NCI-H1930 (cell line): ENCODE measurements around the gene SHANK1.
"Not testable (repeated sequence)": the region's sequence is repeated elsewhere in the genome, so short reads cannot be mapped to it uniquely, and the experiment has no call there.

Experiments used
- DNase-seq, 2 experiments: peaks; one replicate each; lab custom pipeline; 2025; lab: John Stamatoyannopoulos, UW

The SHANK1 gene

GRCh38 chr19:50633973-50634372 is 85.6 kb downstream of the SHANK1 start:
- DNase-seq: no peak

DNA sequence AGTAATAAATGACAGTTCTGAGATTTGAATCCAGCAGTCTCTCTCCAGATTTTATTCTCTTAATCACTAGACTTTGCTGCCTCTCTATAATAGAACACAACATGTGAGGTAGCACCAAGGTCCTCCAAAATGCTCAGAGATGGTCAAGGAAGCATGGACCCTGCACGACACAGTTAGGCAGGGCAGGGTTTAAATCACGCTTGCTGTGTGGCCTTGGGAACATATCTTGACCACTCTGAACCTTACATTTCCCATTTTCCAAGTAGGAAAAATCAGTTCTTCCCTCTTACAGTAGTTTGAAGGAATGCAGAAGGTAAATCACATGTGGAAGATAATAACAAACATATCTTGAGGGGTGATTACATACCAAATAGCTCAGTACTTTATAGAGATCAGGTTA is 86.2 kb downstream of the SHANK1 start:
- no peak for DNase-seq

DNA sequence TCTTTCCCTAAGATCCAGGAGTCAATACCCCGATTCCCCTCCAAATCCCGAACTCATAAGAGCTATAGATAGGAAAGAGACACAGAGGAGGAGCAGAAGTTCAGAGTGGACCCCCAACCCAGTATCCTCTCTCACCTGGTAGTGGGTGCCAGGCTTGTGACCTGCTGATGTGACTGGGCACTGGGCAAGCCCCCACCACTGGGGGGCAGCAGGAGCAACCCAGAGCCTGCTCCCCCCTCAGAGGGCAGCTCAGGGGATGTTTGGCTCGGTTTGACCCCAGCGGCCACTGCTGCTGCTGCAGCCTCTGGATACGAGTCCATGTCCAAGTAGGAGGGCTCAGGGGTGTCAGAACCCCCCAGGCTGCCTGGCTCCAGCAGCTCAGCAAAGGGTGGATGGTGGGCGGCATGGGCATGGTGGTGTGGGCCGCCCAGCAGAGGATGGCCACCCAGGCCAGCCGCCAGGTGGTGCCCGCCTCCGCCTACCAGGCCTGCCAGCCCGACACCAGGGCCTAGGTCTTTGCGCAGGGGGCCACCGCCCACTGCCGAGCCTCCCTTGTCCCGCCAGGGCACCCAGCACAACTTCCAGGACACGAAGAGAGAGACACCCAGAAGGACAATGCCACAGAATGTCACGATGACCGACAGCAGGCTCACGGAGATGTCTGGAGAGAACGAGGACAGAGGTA is 87.3 kb downstream of the SHANK1 start:
- no peak for DNase-seq

- DNase-seq: no peak
Observed at GRCh38 chr19:50629801-50630200, 89.8 kb downstream of the SHANK1 start.

GRCh38 chr19:50629194-50629593 is 90.4 kb downstream of the SHANK1 start:
- DNase-seq: no peak

DNA sequence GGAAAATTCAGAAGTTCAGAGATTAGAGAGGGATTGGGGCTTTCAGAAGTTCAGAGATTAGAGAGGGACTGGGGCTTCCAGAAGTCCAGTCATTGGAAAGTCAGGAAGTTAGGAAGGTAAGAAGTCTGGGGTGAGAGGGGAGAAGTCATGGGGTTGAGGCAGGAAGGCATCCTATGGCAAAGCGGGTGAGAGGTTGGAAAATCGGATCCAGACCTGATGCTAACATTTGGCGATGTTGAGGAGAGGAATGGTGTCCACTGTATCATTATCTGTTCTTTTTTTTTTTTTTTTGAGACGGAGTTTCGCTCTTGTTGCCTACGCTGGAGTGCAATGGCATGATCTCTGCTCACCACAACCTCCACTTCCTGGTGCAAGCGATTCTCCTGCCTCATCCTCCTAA is 91.1 kb downstream of the SHANK1 start:
- DNase-seq: no peak

GRCh38 chr19:50628146-50628545 is 91.5 kb downstream of the SHANK1 start:
- DNase-seq: no peak

- no peak for DNase-seq
Observed at GRCh38 chr19:50626795-50627194, 92.8 kb downstream of the SHANK1 start.

DNA sequence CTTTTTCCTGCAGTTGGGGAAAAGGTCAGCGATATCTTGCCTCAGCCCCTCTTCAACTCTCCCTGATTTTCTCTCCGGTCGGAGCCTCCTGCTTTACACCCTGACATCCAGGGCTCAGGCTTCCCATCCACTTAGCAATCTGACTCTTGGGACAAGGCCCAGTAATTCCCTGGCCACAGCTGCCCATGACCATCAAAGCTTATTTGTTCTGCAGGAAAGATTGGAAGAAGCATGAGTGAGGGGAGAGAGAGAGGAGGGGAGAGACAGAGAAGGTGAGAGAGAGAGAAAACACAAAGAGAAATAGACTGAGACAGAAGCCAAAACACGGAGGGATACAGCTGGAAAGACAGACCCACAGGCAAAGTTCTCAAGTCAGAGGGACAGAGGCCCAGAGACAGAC is 93.6 kb downstream of the SHANK1 start:
- no peak for DNase-seq

- DNase-seq: no peak
Observed at GRCh38 chr19:50624949-50625600, 94.5 kb downstream of the SHANK1 start.

DNA sequence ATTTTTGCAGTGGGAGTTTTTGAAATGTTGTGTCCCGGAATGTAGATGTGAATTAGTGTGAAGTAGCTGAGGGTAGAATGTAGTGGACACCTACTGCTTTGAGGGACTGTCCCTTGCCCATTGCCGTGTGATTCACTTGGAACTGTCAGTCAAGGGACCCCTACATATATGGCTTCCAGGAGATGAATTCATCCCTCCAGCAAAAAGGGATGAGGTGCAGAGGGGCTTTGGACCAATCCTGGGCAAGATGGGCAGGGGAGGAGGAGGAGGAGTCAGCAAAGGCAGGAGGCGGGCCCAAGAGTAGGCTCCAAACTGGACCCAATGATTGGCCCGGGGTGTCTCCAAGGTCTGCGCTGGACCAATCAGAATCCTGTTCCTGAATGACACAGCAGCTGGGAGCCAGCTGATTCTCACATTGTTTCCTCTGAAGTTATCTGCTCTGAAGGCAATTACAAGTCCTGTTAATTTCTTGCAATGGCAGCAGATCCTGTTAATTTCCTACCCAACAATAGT is 99.2 kb downstream of the SHANK1 start:
- not testable (repeated sequence) for DNase-seq

GRCh38 chr19:50619184-50619583 is 100.4 kb downstream of the SHANK1 start:
- not testable (repeated sequence) for DNase-seq

GRCh38 chr19:50618379-50618778 is 101.2 kb downstream of the SHANK1 start:
- DNase-seq: not testable (repeated sequence)

DNA sequence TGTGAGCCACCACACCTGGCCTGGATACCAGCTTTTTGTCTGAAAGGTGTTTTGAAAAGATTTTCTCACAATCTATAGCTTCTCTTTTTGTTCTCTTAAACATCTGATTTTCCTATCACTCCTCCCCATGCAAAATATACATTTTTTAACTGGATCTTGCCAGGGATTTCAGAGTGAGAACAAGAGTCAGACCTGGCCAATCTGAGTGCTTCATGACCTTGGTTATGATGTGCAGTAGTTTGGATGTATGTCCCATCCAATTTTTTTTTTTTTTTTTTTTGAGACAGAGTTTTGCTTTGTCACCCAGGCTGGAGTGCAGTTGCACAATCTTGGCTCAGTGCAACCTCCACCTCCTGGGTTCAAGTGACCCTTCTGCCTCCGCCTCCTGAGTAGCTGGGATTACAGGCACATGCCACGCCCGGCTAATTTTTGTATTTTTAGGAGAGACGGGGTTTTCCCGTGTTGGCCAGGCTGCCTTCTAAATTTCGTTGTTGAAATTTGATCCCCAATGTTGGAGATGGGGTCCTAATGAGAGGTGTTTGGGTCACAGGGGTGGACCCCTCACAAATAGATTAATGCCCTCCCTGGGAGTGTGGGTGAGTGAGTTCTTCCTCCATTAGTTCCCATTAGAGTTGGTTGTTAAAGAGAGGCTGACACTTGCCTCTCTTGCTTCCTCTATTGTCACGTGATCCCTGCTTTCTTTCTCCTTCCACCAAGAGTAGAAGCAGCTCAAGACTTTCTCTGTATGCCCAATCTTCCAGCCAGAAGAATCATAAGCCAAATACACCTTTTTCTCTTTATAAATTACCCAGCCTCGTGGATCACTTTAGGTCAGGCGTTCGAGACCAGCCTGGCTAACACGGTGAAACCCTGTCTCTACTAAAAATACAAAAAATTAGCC is 106.8 kb downstream of the SHANK1 start:
- DNase-seq: not testable (repeated sequence)
